Measurements from ENCODE around the gene RNF40. TPM values are rescaled to one million over a fixed set of nuclear protein-coding genes. Genes with fewer than 3 reads are reported as not detected.
A peak's percentile ranks its signal among the peaks of the same experiment; 100 is the strongest.

Gene RNF40
- total and polyA plus RNA-seq, 4 donors = 25.9 to 55.4 (median 34.1) TPM

DNA sequence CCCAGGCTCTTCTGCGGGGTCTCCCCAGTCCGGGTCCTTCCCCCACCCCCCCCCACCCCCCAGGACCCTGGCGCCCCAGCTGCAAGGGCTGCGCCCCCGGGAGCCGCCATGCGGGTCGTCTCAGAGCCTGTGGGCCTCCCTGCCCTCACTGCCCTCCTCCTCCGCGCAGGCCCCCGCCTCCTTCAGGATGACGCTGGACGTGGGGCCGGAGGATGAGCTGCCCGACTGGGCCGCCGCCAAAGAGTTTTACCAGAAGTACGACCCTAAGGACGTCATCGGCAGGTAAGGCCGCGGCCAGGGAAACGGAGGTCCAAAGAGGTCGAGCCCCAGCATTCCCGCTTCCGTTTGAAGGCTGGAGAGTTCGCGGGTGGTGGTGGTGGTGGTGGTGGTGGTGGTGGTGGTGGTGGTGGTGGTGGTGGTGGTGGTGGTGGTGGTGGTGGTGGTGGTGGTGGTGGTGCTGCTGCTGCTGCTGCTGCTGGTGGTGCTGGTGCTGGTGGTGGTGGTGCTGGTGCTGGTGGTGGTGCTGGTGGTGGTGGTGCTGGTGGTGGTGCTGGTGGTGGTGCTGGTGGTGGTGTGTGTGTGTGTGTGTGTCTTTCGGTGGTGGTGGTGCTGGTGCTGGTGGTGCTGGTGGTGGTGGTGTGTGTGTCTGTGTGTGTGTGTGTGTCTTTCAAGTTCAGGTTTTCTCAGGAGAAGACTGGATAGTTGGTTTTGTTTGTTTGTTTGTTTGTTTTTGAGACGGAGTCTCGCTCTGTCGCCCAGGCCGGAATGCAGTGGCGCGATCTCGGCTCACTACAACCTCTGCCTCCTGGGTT, 13.3 kb upstream of the RNF40 start:
- TF ChIP-seq JUND (IDR thresholded peaks at IDR 0.05) (no peak), EGR1 (IDR thresholded peaks at IDR 0.05; ENCODE audit: low read depth in 2 of 2) (no peak), FOXA1 (IDR thresholded peaks at IDR 0.05) (no peak), TAF1 (conservative IDR thresholded peaks at IDR 0.05) (no peak), CTCF (IDR thresholded peaks at IDR 0.05; ENCODE audit: low read depth, low read length, missing input control) (no peak), RAD21 (IDR thresholded peaks at IDR 0.05) (no peak), YY1 (IDR thresholded peaks at IDR 0.05) (no peak), ATF3 (IDR thresholded peaks at IDR 0.05) (no peak), FOXA2 (IDR thresholded peaks at IDR 0.05) (no peak), RXRA (IDR thresholded peaks at IDR 0.05) (no peak), NR2F2 (IDR thresholded peaks at IDR 0.05) (no peak)
- TF ChIP-seq, protein P1, sequence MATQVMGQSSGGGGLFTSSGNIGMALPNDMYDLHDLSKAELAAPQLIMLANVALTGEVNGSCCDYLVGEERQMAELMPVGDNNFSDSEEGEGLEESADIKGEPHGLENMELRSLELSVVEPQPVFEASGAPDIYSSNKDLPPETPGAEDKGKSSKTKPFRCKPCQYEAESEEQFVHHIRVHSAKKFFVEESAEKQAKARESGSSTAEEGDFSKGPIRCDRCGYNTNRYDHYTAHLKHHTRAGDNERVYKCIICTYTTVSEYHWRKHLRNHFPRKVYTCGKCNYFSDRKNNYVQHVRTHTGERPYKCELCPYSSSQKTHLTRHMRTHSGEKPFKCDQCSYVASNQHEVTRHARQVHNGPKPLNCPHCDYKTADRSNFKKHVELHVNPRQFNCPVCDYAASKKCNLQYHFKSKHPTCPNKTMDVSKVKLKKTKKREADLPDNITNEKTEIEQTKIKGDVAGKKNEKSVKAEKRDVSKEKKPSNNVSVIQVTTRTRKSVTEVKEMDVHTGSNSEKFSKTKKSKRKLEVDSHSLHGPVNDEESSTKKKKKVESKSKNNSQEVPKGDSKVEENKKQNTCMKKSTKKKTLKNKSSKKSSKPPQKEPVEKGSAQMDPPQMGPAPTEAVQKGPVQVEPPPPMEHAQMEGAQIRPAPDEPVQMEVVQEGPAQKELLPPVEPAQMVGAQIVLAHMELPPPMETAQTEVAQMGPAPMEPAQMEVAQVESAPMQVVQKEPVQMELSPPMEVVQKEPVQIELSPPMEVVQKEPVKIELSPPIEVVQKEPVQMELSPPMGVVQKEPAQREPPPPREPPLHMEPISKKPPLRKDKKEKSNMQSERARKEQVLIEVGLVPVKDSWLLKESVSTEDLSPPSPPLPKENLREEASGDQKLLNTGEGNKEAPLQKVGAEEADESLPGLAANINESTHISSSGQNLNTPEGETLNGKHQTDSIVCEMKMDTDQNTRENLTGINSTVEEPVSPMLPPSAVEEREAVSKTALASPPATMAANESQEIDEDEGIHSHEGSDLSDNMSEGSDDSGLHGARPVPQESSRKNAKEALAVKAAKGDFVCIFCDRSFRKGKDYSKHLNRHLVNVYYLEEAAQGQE (IDR thresholded peaks at IDR 0.05) = no peak
- Histone ChIP-seq H3K27ac (ENCODE audit: low read depth in 1 of 2, low read length in 2 of 2) (peak overlapping the region in 1 of 2 donors; percentile 59), H3K27me3 (ENCODE audit: control insufficient read depth in 4 of 4, insufficient read depth in 4 of 4, low read length in 3 of 4) (no peaks in the 10 kb centered on the region), H3K4me1 (ENCODE audit: control insufficient read depth in 4 of 4, insufficient read depth in 4 of 4, low read length in 3 of 4) (peaks cover 0 to 34% (median 19%) of the 10 kb centered on the region in 4 donors), H3K9me3 (ENCODE audit: control insufficient read depth in 4 of 4, low read length in 3 of 4) (no peaks in the 10 kb centered on the region), H3K9ac (ENCODE audit: low read depth in 1 of 2, low read length in 2 of 2) (no peak overlapping the region), H3K4me3 (ENCODE audit: low read depth in 1 of 3, low read length in 3 of 3) (peak overlapping the region; percentile 67 to 96 (median 79)), H3K36me3 (ENCODE audit: control insufficient read depth in 4 of 4, insufficient read depth in 3 of 4, low read depth in 1 of 4, low read length in 3 of 4) (peaks cover 4 to 6% (median 5%) of the 10 kb centered on the region in 4 donors)
- peak; percentile 48 for DNase-seq (ENCODE audit: low spot score)
- 14% methylated on average over 36 of the region's 36 CpGs for WGBS

GRCh38 chr16:30750201-30750600, 11.9 kb upstream of the RNF40 start:
- H3K4me1 ChIP-seq (ENCODE audit: control insufficient read depth in 4 of 4, insufficient read depth in 4 of 4, low read length in 3 of 4) = peaks cover 1 to 40% (median 26%) of the 10 kb centered on the region in 4 donors
- DNase-seq (ENCODE audit: low spot score) = no peak
- H3K36me3 ChIP-seq (ENCODE audit: control insufficient read depth in 4 of 4, insufficient read depth in 3 of 4, low read depth in 1 of 4, low read length in 3 of 4) = peaks cover 3 to 9% (median 5%) of the 10 kb centered on the region in 4 donors
- H3K9ac ChIP-seq (ENCODE audit: low read depth in 1 of 2, low read length in 2 of 2) = no peak overlapping the region
- no peak overlapping the region for H3K27ac ChIP-seq (ENCODE audit: low read depth in 1 of 2, low read length in 2 of 2)
- no peak overlapping the region for H3K4me3 ChIP-seq (ENCODE audit: low read depth in 1 of 3, low read length in 3 of 3)
- H3K9me3 ChIP-seq (ENCODE audit: control insufficient read depth in 4 of 4, low read length in 3 of 4) = no peaks in the 10 kb centered on the region
- 80% methylated on average over 4 of the region's 4 CpGs for WGBS
- no peaks in the 10 kb centered on the region for H3K27me3 ChIP-seq (ENCODE audit: control insufficient read depth in 4 of 4, insufficient read depth in 4 of 4, low read length in 3 of 4)
- no peak for TF ChIP-seq TAF1 (conservative IDR thresholded peaks at IDR 0.05)
- TF ChIP-seq CTCF (IDR thresholded peaks at IDR 0.05; ENCODE audit: low read depth, low read length, missing input control) = no peak
- TF ChIP-seq ATF3 (IDR thresholded peaks at IDR 0.05) = no peak
- no peak for TF ChIP-seq FOXA2 (IDR thresholded peaks at IDR 0.05)
- TF ChIP-seq, protein P2, sequence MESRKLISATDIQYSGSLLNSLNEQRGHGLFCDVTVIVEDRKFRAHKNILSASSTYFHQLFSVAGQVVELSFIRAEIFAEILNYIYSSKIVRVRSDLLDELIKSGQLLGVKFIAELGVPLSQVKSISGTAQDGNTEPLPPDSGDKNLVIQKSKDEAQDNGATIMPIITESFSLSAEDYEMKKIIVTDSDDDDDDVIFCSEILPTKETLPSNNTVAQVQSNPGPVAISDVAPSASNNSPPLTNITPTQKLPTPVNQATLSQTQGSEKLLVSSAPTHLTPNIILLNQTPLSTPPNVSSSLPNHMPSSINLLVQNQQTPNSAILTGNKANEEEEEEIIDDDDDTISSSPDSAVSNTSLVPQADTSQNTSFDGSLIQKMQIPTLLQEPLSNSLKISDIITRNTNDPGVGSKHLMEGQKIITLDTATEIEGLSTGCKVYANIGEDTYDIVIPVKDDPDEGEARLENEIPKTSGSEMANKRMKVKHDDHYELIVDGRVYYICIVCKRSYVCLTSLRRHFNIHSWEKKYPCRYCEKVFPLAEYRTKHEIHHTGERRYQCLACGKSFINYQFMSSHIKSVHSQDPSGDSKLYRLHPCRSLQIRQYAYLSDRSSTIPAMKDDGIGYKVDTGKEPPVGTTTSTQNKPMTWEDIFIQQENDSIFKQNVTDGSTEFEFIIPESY (IDR thresholded peaks at IDR 0.05) = no peak
- no peak for TF ChIP-seq EGR1 (IDR thresholded peaks at IDR 0.05; ENCODE audit: low read depth in 2 of 2)
- TF ChIP-seq SP1 (IDR thresholded peaks at IDR 0.05) = no peak
- TF ChIP-seq HNF4A (conservative IDR thresholded peaks at IDR 0.05) = no peak
- TF ChIP-seq HNF4G (IDR thresholded peaks at IDR 0.05) = no peak
- TF ChIP-seq, protein P1 (IDR thresholded peaks at IDR 0.05) = no peak
- TF ChIP-seq RAD21 (IDR thresholded peaks at IDR 0.05) = no peak
- TF ChIP-seq NR2F2 (IDR thresholded peaks at IDR 0.05) = no peak
